OCI-LY7 (cell line): Measurements from ENCODE around the gene GALK1.

ENCODE experiments used
- EZH2phosphoT487 ChIP-seq: fragments of 200-600 bp; sonication (generic); IDR thresholded peaks from 2 replicates; pipeline ENCODE4 v1.6.1; 2018; ENCODE audit warnings: low read depth, borderline replicate concordance, mild to moderate bottlenecking, mixed run types, antibody characterized with exemption, low read length, moderate library complexity, mixed read lengths
- TF ChIP-seq, protein P1 (sequence below): fragments of 200-600 bp; sonication (generic); conservative IDR thresholded peaks from 2 replicates; pipeline ENCODE4 v1.5.1; 2014; ENCODE audit warnings: mild to moderate bottlenecking, antibody characterized with exemption, low read length, moderate library complexity, mixed read lengths

DNA sequence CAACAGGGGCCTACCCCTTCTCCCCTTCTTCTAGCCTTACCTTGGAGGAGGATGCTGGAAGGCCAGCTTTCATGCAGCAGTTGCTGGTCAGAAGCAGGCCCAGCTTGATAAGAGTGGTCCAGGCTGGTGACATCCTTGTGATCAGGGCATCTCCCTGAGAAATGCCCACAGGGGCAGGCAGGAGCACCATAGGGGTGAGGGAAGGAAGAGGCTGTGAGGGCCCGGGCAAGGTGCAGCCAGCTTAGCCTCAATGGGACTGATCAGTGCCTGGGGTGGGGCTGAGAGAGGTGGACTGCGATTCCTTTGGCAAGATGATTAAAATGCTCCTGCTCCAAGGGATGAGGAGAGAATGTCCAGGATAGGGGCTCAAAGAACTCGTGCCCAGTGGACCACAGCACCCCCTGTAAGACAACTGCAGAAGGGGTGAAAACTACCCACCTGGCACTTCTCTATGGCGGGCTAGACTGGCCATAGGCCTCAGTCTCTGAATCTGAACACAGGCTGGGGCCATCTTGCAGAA is 9.5 kb upstream of the GALK1 start:
- TF ChIP-seq, protein P1, sequence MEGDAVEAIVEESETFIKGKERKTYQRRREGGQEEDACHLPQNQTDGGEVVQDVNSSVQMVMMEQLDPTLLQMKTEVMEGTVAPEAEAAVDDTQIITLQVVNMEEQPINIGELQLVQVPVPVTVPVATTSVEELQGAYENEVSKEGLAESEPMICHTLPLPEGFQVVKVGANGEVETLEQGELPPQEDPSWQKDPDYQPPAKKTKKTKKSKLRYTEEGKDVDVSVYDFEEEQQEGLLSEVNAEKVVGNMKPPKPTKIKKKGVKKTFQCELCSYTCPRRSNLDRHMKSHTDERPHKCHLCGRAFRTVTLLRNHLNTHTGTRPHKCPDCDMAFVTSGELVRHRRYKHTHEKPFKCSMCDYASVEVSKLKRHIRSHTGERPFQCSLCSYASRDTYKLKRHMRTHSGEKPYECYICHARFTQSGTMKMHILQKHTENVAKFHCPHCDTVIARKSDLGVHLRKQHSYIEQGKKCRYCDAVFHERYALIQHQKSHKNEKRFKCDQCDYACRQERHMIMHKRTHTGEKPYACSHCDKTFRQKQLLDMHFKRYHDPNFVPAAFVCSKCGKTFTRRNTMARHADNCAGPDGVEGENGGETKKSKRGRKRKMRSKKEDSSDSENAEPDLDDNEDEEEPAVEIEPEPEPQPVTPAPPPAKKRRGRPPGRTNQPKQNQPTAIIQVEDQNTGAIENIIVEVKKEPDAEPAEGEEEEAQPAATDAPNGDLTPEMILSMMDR: no peak
- no peak for TF ChIP-seq EZH2phosphoT487
